PC-9 (cell line): ENCODE data around the gene EVC. TPM values are rescaled to one million over a fixed set of nuclear protein-coding genes. Genes with fewer than 3 reads are reported as not detected.

Experiments
- BruUV-seq: library from RNA; stranded (reverse); fragments of 400-500 nt; replicated peaks from 2 replicates; lab custom pipeline; 2021; lab: Mats Ljungman, UMichigan
- CTCF ChIA-PET: fragments of 300-600 bp; sonication (Branson Sonifier 250); formaldehyde crosslinking; loops from one replicate; lab custom pipeline; 2022; ENCODE audit warnings: antibody characterized with exemption; lab: Charles Lee
- POLR2A ChIA-PET: fragments of 300-600 bp; sonication (Branson Sonifier 250); formaldehyde crosslinking; loops from one replicate; lab custom pipeline; 2022; ENCODE audit warnings: antibody characterized with exemption; ENCODE audit not compliant: unreplicated experiment; lab: Charles Lee
- DNase-seq, 2 experiments: peaks; one replicate each; pipeline versions ENCODE4 v3.0.0 to v3.0.0-alpha.2; 2015 to 2022; ENCODE audit warnings: mixed read lengths in 1 of 2
- H2AFZ ChIP-seq: fragments of 200-600 bp; sonication (generic); 2 replicates; pipeline ENCODE4 v1.8.1; 2017; ENCODE audit warnings: antibody characterized with exemption
- H3F3A ChIP-seq: fragments of 200-600 bp; sonication (generic); 2 replicates; pipeline ENCODE4 v1.8.1; 2017; ENCODE audit warnings: antibody characterized with exemption, mild to moderate bottlenecking, low read depth; ENCODE audit not compliant: insufficient read depth
- H3K27ac ChIP-seq: fragments of 200-600 bp; sonication (generic); 2 replicates; pipeline ENCODE4 v1.6.1; 2016; ENCODE audit warnings: mixed run types
- H3K27me3 ChIP-seq: fragments of 200-600 bp; sonication (generic); 2 replicates; pipeline ENCODE4 v1.6.1; 2016; ENCODE audit warnings: low read depth, mixed run types; ENCODE audit not compliant: insufficient read depth
- H3K36me3 ChIP-seq: fragments of 200-600 bp; sonication (generic); 2 replicates; pipeline ENCODE4 v1.6.1; 2016; ENCODE audit warnings: low read depth, mixed run types
- H3K4me1 ChIP-seq: fragments of 200-600 bp; sonication (generic); replicated peaks from 2 replicates; pipeline ENCODE4 v1.6.1; 2016; ENCODE audit warnings: mixed run types; ENCODE audit not compliant: insufficient read depth
- H3K4me2 ChIP-seq: fragments of 200-600 bp; sonication (generic); 2 replicates; pipeline ENCODE4 v1.6.1; 2017; ENCODE audit warnings: mixed run types
- H3K4me3 ChIP-seq: fragments of 200-600 bp; sonication (generic); 2 replicates; pipeline ENCODE4 v1.6.1; 2016; ENCODE audit warnings: mixed run types
- H3K79me2 ChIP-seq: fragments of 200-600 bp; sonication (generic); 2 replicates; pipeline ENCODE4 v1.6.1; 2017; ENCODE audit warnings: low read depth, mixed run types
- H3K9me2 ChIP-seq: fragments of 200-600 bp; sonication (generic); 2 replicates; pipeline ENCODE4 v1.8.1; 2017; ENCODE audit warnings: mild to moderate bottlenecking; ENCODE audit not compliant: insufficient read depth
- H3K9me3 ChIP-seq: fragments of 200-600 bp; sonication (generic); 2 replicates; pipeline ENCODE4 v1.8.1; 2016; ENCODE audit warnings: low read depth; ENCODE audit not compliant: insufficient read depth
- H4K20me1 ChIP-seq: fragments of 200-600 bp; sonication (generic); 2 replicates; pipeline ENCODE4 v1.8.1; 2017; ENCODE audit not compliant: insufficient read depth
- EZH2 ChIP-seq: fragments of 200-600 bp; sonication (generic); IDR thresholded peaks from 2 replicates; pipeline ENCODE4 v1.8.0; 2017; ENCODE audit warnings: antibody characterized with exemption, low read depth
- intact Hi-C: fragments of 100-400 bp; cut with micrococcal nuclease; formaldehyde crosslinking; loops from one replicate; pipeline ENCODE4 v1.10.0; 2022; ENCODE audit not compliant: unreplicated experiment
- total RNA-seq: library from RNA; stranded (reverse); gene quantifications from 2 replicates; pipeline ENCODE4 v1.2.3, GENCODE V29; 2021
- TF ChIP-seq, protein P1 (sequence below): fragments of 200-600 bp; sonication (generic); conservative IDR thresholded peaks from 2 replicates; pipeline ENCODE4 v1.6.1; 2017; ENCODE audit warnings: mixed run types, antibody characterized with exemption, mild to moderate bottlenecking, moderate library complexity

Gene EVC
- total RNA-seq, 1 experiment from 2014 or later, result 14.0 TPM

- CTCF ChIA-PET, result no interaction called here
- POLR2A ChIA-PET, result no interaction called here
- Histone ChIP-seq H3K79me2 (no peaks in the 10 kb centered on the region), H3K27ac (no peak overlapping the region), H3K4me2 (no peak overlapping the region), H4K20me1 (no peaks in the 10 kb centered on the region), H3K9me3 (no peaks in the 10 kb centered on the region), H3K4me3 (no peak overlapping the region), H3F3A (no peaks in the 10 kb centered on the region), H3K36me3 (no peaks in the 10 kb centered on the region), H3K27me3 (no peaks in the 10 kb centered on the region), H2AFZ (no peak overlapping the region), H3K9me2 (no peaks in the 10 kb centered on the region), H3K4me1 (no peaks in the 10 kb centered on the region)
- DNase-seq, result no peak
- BruUV-seq, result no TSS peak
- no peak for TF ChIP-seq EZH2
- TF ChIP-seq, protein P1, sequence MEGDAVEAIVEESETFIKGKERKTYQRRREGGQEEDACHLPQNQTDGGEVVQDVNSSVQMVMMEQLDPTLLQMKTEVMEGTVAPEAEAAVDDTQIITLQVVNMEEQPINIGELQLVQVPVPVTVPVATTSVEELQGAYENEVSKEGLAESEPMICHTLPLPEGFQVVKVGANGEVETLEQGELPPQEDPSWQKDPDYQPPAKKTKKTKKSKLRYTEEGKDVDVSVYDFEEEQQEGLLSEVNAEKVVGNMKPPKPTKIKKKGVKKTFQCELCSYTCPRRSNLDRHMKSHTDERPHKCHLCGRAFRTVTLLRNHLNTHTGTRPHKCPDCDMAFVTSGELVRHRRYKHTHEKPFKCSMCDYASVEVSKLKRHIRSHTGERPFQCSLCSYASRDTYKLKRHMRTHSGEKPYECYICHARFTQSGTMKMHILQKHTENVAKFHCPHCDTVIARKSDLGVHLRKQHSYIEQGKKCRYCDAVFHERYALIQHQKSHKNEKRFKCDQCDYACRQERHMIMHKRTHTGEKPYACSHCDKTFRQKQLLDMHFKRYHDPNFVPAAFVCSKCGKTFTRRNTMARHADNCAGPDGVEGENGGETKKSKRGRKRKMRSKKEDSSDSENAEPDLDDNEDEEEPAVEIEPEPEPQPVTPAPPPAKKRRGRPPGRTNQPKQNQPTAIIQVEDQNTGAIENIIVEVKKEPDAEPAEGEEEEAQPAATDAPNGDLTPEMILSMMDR, result no peak
- intact Hi-C loops, result loop anchor here (10.0 kb wide), 1 partner anchor 1338 kb away; no protein-coding TSS in a partner anchor
Measured at GRCh38 chr4:5822619-5823018, 111.6 kb downstream of the EVC start.

GRCh38 chr4:5823542-5824211 lies 112.7 kb downstream of the EVC start:
- H3K4me3 ChIP-seq, result no peak overlapping the region
- H4K20me1 ChIP-seq, result no peaks in the 10 kb centered on the region
- H3K4me2 ChIP-seq, result no peak overlapping the region
- H3K27me3 ChIP-seq, result no peaks in the 10 kb centered on the region
- ChIA-PET POLR2A (no interaction called here), CTCF (no interaction called here)
- no peaks in the 10 kb centered on the region for H3K4me1 ChIP-seq
- BruUV-seq, result no TSS peak
- no peak for DNase-seq
- no peak overlapping the region for H2AFZ ChIP-seq
- no peaks in the 10 kb centered on the region for H3K9me2 ChIP-seq
- H3K27ac ChIP-seq, result no peak overlapping the region
- TF ChIP-seq, protein P1, result no peak
- no peak for TF ChIP-seq EZH2
- intact Hi-C loops, result loop anchor here (10.0 kb wide), 1 partner anchor 1339 kb away; no protein-coding TSS in a partner anchor
- H3K79me2 ChIP-seq, result no peaks in the 10 kb centered on the region
- H3K36me3 ChIP-seq, result no peaks in the 10 kb centered on the region
- no peaks in the 10 kb centered on the region for H3K9me3 ChIP-seq
- H3F3A ChIP-seq, result no peaks in the 10 kb centered on the region

GRCh38 chr4:5824227-5824626 lies 113.2 kb downstream of the EVC start:
- no peak for TF ChIP-seq EZH2
- TF ChIP-seq, protein P1, result no peak
- ChIA-PET CTCF (no interaction called here), POLR2A (no interaction called here)
- H3K9me3 ChIP-seq, result no peaks in the 10 kb centered on the region
- H4K20me1 ChIP-seq, result no peaks in the 10 kb centered on the region
- BruUV-seq, result no TSS peak
- H3K36me3 ChIP-seq, result no peaks in the 10 kb centered on the region
- no peak overlapping the region for H2AFZ ChIP-seq
- H3K4me3 ChIP-seq, result no peak overlapping the region
- intact Hi-C loops, result loop anchor here (10.0 kb wide), 1 partner anchor 1339 kb away; no protein-coding TSS in a partner anchor
- H3K79me2 ChIP-seq, result no peaks in the 10 kb centered on the region
- no peaks in the 10 kb centered on the region for H3K9me2 ChIP-seq
- H3K27ac ChIP-seq, result no peak overlapping the region
- H3F3A ChIP-seq, result no peaks in the 10 kb centered on the region
- H3K4me1 ChIP-seq, result no peaks in the 10 kb centered on the region
- H3K27me3 ChIP-seq, result no peaks in the 10 kb centered on the region
- H3K4me2 ChIP-seq, result no peak overlapping the region
- DNase-seq, result no peak
